GM18907 (cell line): ENCODE data around the gene YWHAG.
"Not testable (repeated sequence)": the region's sequence is repeated elsewhere in the genome, so short reads cannot be mapped to it uniquely, and the experiment has no call there.

Experiments used
- ATAC-seq: cut with Tn5 transposase; IDR thresholded peaks from one replicate; pipeline ENCODE4 v1.9.1; 2021; ENCODE audit warnings: mild to moderate bottlenecking, moderate library complexity; ENCODE audit not compliant: unreplicated experiment

Gene YWHAG

GRCh38 chr7:76325811-76326210 lies 33.0 kb downstream of the YWHAG start:
- ATAC-seq = no peak

- no peak for ATAC-seq
Measured at GRCh38 chr7:76325092-76325491, 33.7 kb downstream of the YWHAG start.

DNA sequence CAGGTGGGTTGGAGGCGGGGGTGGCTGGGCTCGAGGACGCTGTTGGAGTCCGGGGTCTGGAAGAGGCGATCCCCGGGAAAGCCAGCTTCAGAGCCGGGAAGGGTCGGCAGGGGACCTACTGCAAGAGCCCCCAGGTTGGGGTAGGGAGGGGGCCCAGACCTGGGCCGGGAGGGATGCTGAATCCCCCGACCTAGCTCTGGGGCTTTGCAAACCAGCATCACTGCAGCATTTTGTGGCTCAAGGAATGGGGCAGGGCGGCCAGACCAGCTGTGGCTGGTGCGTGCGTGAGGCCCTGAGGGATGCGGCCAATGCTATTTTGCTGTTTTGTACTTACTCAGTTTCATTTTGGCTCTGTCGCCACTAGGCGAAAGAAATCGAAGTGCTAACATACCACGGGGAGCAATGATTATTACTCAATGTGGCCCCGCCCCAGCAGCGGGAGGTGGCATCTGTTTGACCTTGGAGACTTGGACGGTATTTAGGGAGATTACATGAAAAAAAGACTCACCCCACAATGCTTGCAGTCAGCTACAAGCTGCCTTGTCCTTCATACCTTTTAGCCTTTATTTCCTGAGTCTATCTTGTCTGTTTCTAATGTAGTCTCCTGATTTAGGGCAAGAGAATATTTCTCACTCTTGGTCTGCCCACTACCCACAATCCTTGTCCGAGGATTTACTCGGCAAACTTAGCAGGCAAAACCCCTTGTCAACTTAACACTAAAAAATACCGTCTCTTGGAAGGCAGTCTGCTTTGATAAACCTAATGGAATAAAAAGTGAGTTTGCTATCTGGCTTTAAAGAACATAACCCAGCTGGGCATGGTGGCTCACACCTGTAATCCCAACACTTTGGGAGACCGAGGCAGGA lies 40.1 kb downstream of the YWHAG start:
- peak; percentile 57 for ATAC-seq

DNA sequence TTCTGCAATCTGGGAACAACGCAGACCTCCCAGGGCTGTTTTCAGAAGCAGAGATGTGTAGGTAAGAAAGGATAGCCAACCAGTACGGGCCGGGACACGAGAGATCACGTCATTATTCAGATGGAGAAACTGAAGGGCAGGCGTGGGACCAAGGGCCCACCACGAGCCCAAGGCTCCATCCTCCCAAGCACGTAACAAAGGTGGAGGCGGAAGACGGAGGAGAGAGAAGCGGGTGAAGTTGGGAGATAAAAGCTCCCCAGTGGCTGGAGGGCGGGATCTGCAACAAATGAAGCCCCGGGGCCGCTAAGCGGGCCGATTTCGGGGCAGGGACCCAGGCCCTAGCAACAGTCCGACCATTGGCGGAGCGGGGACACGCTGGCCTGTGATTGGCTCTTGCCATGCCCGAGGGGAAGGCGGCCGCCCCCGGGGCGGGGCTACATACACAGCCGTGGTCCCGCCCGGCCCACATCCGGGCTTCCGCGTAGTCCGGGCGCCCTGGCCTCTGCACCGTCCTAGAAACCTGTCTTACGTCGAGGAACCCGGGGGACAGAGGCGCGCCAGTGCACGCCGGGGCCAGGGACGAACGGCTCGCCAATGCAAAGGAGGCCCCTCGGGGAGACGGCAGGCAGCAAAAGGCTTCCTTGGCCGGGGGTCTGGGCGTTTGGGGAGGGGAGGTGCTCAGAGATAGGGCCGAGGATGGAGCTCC lies 40.9 kb downstream of the YWHAG start:
- ATAC-seq = peak; percentile 91

DNA sequence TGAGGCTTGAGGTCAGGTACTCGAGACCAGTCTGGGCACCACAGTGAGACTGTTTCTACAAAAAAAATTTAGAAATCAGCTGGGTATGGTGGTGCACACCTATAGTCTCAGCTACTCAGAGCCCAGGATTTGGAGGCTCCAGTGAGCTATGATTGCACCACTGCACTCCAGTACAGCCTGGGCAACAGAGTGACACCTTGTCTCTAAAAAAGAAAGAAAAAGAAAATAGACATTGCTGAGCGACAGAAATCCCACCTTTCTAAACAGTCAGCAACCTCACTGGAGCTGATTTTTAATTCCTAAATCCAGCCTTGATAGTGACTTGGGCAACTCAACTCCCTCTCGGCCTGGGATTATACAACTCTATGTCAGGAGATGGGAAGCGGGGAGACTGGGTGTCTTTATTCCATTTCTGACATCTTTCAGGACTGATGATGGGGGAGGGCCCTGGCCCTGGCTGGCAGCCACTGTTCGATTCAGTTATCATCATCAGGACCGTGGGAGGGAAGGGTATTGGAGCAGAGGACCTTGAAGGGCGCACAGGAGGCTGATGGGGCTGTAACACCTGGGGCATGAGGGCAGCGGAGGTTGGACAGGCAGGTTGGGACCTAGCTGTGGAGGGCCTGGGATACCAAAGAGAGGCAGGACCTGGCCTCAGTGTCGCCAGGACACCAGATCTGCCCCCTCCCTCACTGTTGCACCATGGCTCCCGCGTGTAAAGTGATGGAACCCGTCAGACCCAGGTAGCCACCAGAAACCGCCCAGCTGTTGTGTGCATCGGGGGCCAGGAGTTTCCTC lies 41.6 kb downstream of the YWHAG start:
- ATAC-seq = no peak

GRCh38 chr7:76315364-76315763 lies 43.4 kb downstream of the YWHAG start:
- ATAC-seq = no peak

DNA sequence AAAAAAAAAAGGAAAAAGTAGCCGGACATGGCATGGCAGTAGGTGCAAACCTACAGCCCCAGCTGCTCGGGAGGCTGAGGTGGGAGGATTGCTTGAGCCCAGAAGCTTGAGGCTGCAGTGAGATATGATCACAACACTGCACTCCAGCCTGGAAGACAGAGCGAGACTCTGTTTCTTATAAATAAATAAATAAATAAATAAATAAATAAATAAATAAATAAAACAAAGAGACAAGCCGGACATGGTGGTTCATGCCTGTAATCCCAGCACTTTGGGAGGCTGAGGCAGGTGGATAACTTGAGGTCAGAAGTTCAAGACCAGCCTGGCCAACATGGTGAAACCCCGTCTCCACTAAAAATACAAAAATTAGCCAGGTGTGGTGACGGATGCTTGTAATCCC lies 44.1 kb downstream of the YWHAG start:
- ATAC-seq = not testable (repeated sequence)

DNA sequence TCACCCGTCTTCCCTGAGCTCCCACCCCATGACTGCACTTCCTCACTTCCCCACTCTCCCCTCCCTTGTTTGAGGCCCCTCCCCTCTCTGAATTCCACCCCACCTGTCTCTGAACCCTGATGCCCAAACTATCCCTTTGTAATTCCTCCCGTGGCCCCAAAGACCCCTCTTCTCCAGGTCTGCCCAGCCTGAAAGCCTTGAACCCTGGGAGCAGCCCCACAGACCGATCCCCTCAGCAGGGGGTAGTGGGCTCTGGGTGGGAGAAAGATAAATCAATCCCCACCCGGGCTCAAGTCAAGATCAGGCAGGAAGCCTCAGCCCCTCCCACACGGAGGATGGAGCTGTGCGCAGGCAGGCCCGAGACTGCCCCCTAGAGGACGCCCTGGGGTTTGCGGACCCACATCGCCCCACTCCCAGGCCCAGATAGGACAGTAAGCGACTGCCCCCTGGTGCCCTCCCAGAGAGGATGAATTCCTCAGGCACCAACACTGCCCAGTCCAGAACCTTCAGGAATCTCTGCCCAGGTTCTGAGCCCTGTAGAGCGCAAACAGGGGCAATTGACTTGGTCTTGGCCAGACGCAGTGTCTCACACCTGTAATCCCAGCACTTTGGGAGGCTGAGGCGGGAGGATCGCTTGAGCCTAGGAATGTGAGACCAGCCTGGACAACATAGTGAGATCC lies 44.6 kb downstream of the YWHAG start:
- peak; percentile 47 for ATAC-seq

DNA sequence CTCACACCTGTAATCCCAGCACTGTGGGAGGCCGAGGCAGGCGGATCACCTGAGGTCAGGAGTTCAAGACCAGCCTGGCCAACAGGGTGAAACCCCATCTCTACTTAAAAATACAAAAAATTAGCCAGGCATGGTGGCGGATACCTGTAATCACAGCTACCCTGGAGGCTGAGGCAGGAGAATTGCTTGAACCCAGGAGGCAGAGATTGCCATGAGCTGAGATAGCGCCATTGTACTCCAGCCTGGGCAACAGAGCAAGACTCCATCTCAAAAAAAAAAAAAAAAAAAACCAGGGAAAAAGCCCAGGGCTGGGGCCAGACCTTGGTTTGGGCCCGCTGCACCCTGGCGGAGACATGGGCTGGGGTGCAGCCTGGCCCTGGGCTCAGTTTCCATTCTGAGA lies 47.0 kb downstream of the YWHAG start:
- ATAC-seq = not testable (repeated sequence)

GRCh38 chr7:76310102-76310957 lies 48.5 kb downstream of the YWHAG start:
- no peak for ATAC-seq

- ATAC-seq = not testable (repeated sequence)
Measured at GRCh38 chr7:76309341-76310101, 49.3 kb downstream of the YWHAG start.

DNA sequence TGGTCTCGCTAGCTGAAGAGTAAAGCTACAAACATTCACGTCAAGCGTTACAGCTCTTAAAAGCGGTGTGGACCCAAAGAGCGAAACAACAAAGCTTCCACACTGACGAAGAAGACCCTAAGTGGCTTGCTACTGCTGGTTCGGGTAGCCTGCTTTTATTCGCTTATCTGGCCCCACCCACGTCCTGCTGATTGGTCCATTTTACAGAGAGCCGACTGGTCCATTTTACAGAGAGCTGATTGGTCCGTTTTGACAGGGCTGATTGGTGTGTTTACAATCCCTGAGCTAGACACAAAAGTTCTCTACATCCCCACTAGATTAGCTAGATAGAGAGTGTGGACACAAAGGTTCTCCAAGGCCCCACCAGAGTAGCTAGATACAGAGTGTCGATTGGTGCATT lies 49.9 kb downstream of the YWHAG start:
- ATAC-seq = not testable (repeated sequence)

- no peak for ATAC-seq
Measured at GRCh38 chr7:76304888-76305375, 53.9 kb downstream of the YWHAG start.

DNA sequence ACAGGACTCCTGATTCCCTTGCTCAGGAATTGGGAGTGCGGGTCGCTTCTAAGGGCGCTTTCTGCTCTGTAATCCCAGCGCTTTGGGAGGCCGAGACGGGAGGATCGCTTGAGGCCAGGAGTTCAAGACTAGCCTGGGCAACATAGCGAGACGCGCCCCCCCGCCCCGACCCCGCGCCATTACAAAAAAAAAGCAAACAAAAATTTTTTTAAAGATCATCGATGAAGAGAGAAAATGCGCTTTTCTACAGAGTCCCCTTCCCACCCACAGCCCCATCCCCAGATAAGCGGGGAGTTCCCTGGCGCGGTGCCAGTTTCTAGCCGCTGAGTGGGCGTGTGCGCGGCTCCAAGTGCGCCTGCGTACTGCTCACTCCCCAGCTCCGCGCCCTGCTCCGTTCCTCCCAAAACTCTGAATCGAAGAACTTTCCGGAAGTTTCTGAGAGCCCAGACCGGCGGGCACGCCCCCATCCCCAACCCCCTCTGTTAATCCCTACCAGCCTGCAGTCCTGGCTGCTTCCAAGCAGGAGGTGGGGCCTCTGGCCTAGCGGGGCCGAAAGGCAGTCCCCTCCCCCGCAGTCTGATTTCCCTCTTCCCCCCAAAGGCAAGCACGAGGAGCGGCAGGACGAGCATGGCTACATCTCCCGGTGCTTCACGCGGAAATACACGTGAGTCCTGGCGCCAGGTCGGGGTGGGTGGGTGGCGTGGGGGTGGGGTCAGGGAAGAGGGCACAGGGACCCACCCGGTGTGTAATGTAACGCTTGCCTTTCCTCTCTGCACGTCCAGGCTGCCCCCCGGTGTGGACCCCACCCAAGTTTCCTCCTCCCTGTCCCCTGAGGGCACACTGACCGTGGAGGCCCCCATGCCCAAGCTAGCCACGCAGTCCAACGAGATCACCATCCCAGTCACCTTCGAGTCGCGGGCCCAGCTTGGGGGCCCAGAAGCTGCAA lies 55.3 kb downstream of the YWHAG start:
- ATAC-seq = peak; percentile 45

DNA sequence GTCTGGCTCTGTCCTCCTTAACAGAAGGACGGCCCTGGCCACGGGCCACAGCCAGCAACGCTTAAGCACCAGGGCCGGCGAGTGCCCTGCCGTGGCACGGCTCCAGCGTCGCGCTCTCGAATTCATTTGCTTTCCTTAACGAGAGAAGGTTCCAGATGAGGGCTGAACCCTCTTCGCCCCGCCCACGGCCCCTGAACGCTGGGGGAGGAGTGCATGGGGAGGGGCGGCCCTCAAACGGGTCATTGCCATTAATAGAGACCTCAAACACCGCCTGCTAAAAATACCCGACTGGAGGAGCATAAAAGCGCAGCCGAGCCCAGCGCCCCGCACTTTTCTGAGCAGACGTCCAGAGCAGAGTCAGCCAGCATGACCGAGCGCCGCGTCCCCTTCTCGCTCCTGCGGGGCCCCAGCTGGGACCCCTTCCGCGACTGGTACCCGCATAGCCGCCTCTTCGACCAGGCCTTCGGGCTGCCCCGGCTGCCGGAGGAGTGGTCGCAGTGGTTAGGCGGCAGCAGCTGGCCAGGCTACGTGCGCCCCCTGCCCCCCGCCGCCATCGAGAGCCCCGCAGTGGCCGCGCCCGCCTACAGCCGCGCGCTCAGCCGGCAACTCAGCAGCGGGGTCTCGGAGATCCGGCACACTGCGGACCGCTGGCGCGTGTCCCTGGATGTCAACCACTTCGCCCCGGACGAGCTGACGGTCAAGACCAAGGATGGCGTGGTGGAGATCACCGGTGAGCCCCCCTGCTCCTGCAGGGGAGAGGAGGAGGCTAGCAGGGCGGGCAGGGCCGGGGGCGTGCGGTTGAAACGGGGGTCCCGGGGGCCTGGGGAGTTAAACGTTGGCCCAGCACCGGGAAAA lies 56.2 kb downstream of the YWHAG start, which contains the start of gene HSPB1:
HSPB1 (plus strand) TSS at position 327 of the 855 bp plus-strand sequence; CDS start at position 367, 40 bp downstream.
- ATAC-seq = peak; percentile 62

DNA sequence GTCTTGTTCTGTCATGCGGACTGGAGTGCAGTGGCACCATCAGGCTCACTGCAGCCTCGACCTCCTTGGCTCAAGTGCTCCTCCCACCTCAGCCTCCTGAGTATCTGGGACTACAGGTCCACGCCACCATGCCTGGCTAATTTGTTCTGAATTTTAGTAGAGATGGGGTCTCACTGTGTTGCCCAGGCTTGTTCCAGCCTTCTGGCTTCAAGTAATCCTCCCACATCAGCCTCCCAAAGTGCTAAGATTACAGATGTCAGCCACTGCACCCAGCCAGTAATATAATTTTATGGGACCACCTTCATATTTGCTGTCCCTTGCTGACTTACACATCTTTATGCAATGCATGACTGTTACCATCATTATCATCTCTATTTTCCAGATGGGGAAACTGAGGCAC lies 57.8 kb downstream of the YWHAG start:
- ATAC-seq = no peak
